Large intestine (tissue), 3 donors: ENCODE data around the gene DFFB. TPM values are rescaled to one million over a fixed set of nuclear protein-coding genes. Genes with fewer than 3 reads are reported as not detected.

Source experiments
- DNase-seq, 2 donors: peaks; one replicate each; pipeline versions ENCODE4 v3.0.0 to v3.0.0-alpha.2; 2013
- H3K27ac ChIP-seq: one replicate; pipeline ENCODE4 v1.5.1; 2013; ENCODE audit warnings: low read length
- H3K27me3 ChIP-seq: 2 replicates; pipeline ENCODE4 v1.6.1; 2013; ENCODE audit warnings: low read length; ENCODE audit not compliant: control insufficient read depth, insufficient read depth
- H3K36me3 ChIP-seq: 2 replicates; pipeline ENCODE4 v1.6.1; 2013; ENCODE audit warnings: low read length; ENCODE audit not compliant: control insufficient read depth, insufficient read depth
- H3K4me1 ChIP-seq: one replicate; pipeline ENCODE4 v1.6.1; 2013; ENCODE audit warnings: low read length; ENCODE audit not compliant: control insufficient read depth, insufficient read depth
- H3K4me3 ChIP-seq: one replicate; pipeline ENCODE4 v1.5.1; 2013; ENCODE audit warnings: low read length
- H3K9me3 ChIP-seq: one replicate; pipeline ENCODE4 v1.6.1; 2013; ENCODE audit warnings: mild to moderate bottlenecking, low read depth, low read length, moderate library complexity; ENCODE audit not compliant: control insufficient read depth
- WGBS: methylation state at CpG from one replicate; pipeline ENCODE4 v1.1.5; 2013; ENCODE audit warnings: low lambda C conversion rate; ENCODE audit not compliant: insufficient coverage; 5-methylcytosine and 5-hydroxymethylcytosine counted together
- polyA plus RNA-seq: library from polyadenylated mRNA; unstranded; fragments of 120-200 nt; gene quantifications from one replicate; pipeline ENCODE4 v1.2.1, GENCODE V29; 2013

DFFB gene
- polyA plus RNA-seq, 1 donor = 10.6 TPM

DNA sequence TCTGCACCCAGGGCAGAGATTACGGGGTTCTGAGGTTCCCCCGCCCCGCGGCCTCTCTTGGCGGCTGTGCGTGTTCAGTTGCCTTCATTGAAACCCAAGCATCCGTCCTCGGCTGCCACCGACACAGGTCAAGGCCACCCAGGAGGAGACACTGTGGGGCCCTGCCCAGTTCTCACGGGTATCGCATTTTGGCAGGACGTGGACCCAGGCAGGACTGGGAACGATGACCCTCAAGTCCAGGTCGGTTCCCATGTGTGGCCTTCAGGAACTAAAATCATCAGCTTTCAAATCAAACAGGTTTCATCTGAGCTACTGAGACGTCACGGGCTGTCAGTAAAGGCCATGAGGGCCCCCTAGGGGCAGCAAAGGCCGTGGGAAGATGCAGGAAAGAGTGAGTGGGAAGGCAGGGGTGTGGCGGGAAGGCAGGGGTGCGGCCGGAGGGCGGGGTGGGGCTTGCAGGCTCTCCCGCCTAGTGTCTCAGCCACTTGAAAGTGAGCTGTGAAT, 49.8 kb downstream of the DFFB start:
- Histone ChIP-seq H3K27ac (no peak overlapping the region), H3K4me3 (no peak overlapping the region), H3K9me3 (no peaks in the 10 kb centered on the region), H3K36me3 (no peaks in the 10 kb centered on the region), H3K27me3 (peaks cover 9% of the 10 kb centered on the region), H3K4me1 (no peaks in the 10 kb centered on the region)
- DNase-seq = no peak
- WGBS = no CpG with 5 or more reads among the region's 22 CpGs

- no peak overlapping the region for H3K27ac ChIP-seq
- no peaks in the 10 kb centered on the region for H3K36me3 ChIP-seq
- no CpG with 5 or more reads among the region's 22 CpGs for WGBS
- no peaks in the 10 kb centered on the region for H3K9me3 ChIP-seq
- no peak for DNase-seq
- H3K4me3 ChIP-seq = no peak overlapping the region
- H3K27me3 ChIP-seq = peaks cover 9% of the 10 kb centered on the region
- no peaks in the 10 kb centered on the region for H3K4me1 ChIP-seq
Measured at GRCh38 chr1:3907621-3908165, 50.4 kb downstream of the DFFB start.

DNA sequence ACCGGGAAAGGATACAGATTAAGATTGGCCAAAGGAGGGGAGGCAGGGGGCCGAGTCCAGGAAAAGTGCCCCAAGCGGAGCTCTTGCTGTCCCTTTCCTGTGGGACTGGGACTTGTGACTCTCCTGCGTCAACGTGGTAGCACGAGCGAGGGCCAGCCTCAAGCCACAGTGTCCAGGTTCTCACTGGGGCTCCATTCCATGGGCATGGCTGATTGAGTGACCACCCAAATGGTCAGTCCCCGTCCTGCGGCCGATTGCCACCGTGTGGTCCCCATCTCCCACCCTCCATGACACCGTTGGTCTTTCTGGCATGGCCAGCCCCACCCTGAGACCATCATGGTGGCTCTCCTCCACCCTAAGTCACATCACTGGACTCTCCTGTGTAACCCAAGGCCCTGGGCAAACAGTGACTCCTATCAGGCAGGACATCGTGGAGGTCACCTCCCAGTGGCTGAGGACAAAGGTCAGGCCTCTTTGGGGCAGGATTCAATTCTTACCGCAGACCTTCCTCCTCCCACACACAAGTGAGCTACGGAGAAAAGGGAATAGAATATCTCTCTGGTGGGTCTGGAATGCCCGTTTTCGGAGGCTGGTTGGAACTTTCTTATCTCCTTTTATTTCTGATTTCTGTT, 51.7 kb downstream of the DFFB start:
- H3K36me3 ChIP-seq = no peaks in the 10 kb centered on the region
- no peak overlapping the region for H3K4me3 ChIP-seq
- no peak overlapping the region for H3K27ac ChIP-seq
- peaks cover 9% of the 10 kb centered on the region for H3K27me3 ChIP-seq
- WGBS = 80% methylated on average over 2 of the region's 17 CpGs
- no peaks in the 10 kb centered on the region for H3K9me3 ChIP-seq
- H3K4me1 ChIP-seq = no peaks in the 10 kb centered on the region
- DNase-seq = no peak

DNA sequence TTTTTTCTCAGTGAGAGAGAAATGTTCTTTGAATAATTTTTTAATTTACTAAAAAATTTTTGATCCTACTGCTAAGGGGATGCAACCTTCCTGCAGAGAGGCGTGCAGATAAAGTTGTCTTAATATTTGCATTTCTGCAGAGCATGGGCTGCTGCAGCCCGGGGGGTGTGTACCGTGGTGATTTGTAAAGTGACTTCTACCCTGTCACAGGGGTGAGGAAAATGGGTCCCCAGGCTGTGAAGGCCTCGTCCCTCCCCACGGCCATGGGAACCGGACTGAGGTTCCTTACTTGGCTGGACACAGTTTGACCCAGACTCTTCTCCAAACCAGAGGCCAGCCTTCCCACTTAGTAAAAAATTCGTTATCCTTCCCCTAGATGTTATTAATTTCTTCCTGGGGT, 52.3 kb downstream of the DFFB start:
- Histone ChIP-seq H3K27ac (no peak overlapping the region), H3K4me3 (no peak overlapping the region), H3K4me1 (no peaks in the 10 kb centered on the region), H3K36me3 (no peaks in the 10 kb centered on the region), H3K27me3 (peaks cover 9% of the 10 kb centered on the region), H3K9me3 (no peaks in the 10 kb centered on the region)
- no CpG with 5 or more reads among the region's 7 CpGs for WGBS
- no peak for DNase-seq

GRCh38 chr1:3910049-3910731, 52.9 kb downstream of the DFFB start:
- Histone ChIP-seq H3K36me3 (no peaks in the 10 kb centered on the region), H3K27me3 (peaks cover 9% of the 10 kb centered on the region), H3K27ac (no peak overlapping the region), H3K4me3 (no peak overlapping the region), H3K4me1 (no peaks in the 10 kb centered on the region), H3K9me3 (no peaks in the 10 kb centered on the region)
- no CpG with 5 or more reads among the region's 30 CpGs for WGBS
- no peak for DNase-seq

GRCh38 chr1:3910857-3911845, 53.9 kb downstream of the DFFB start:
- Histone ChIP-seq H3K4me1 (no peaks in the 10 kb centered on the region), H3K9me3 (no peaks in the 10 kb centered on the region), H3K36me3 (no peaks in the 10 kb centered on the region), H3K27ac (no peak overlapping the region), H3K27me3 (peaks cover 9% of the 10 kb centered on the region), H3K4me3 (no peak overlapping the region)
- no CpG with 5 or more reads among the region's 35 CpGs for WGBS
- DNase-seq = peak; percentile 59 to 61

- Histone ChIP-seq H3K9me3 (no peaks in the 10 kb centered on the region), H3K4me3 (no peak overlapping the region), H3K27ac (no peak overlapping the region), H3K36me3 (no peaks in the 10 kb centered on the region), H3K27me3 (peaks cover 9% of the 10 kb centered on the region), H3K4me1 (no peaks in the 10 kb centered on the region)
- DNase-seq = no peak
- no CpG with 5 or more reads among the region's 38 CpGs for WGBS
Measured at GRCh38 chr1:3911981-3912808, 54.9 kb downstream of the DFFB start.

DNA sequence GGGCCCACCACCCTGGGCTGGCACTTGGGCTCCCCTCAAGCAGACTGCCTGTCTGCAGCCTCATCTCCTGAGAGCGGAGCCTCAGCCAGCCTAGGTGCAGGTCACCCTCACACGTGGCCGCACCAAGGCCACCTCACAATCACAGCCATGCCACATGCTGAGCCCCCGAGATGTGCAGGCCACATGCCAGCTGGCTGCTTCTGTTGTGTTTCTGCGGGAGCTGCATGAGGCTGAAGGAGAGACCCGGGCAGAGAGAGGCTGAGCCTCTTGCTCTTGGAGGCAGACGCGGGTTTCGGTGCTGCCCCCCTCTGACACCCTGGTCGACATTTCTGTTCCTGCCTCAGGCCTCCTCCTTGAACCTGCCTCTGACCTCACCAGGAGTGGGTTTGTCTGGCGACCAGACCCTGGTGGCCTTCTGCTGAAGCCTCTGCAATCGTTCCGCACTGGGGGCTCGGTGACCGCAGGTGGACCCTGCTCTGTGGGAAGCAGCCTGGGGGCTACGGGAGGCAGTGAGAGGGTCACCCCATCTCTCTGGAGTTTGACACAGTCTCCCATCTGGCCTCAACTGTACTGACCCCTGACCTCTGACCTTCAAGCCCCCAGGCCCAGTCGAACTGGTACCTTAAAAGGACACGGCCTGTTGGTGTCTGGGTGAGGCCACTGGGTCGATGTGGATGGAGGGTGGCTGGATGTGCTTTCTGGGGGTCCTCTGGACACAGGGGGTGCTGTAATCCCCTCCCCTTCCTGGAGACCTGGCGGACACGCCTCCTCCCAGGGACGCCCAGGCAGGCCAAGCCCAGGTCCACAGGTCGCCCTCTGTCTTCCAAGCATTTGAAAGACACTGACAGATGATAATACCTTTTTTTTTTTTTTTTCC, 55.8 kb downstream of the DFFB start:
- peaks cover 9% of the 10 kb centered on the region for H3K27me3 ChIP-seq
- H3K9me3 ChIP-seq = no peaks in the 10 kb centered on the region
- H3K4me3 ChIP-seq = no peak overlapping the region
- no peak for DNase-seq
- WGBS = no CpG with 5 or more reads among the region's 23 CpGs
- no peaks in the 10 kb centered on the region for H3K36me3 ChIP-seq
- no peaks in the 10 kb centered on the region for H3K4me1 ChIP-seq
- H3K27ac ChIP-seq = no peak overlapping the region

DNA sequence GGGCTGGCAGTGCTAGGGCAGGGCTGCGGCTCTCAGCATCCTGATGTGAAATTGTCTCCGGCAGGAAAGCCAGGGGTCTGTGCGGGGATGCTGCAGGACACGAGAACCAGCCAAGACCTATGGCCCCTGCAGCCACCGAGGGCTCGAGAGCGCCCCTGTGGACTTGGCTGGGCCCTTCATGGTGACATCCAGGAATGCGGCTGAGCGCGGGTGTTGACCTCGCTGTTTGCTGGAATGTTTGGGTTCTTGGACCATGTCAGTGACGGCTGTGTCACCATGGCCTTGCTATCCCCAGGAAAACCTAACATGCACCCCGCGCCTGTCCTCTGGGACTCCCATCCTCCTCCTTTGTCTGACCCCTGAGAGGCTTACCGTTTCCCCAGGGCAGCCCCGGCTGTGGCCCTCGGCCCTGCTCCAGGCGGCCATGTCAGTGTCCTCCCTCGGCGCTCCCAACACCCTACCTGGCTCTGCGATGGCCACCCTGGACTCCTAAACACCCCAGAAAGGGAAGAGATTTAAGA, 57.1 kb downstream of the DFFB start:
- Histone ChIP-seq H3K4me3 (no peak overlapping the region), H3K27me3 (peaks cover 9% of the 10 kb centered on the region), H3K4me1 (no peaks in the 10 kb centered on the region), H3K36me3 (no peaks in the 10 kb centered on the region), H3K27ac (no peak overlapping the region), H3K9me3 (no peaks in the 10 kb centered on the region)
- no peak for DNase-seq
- WGBS = no CpG with 5 or more reads among the region's 21 CpGs
